Right ventricle myocardium superior (tissue), 1 donor: ENCODE data around the gene RPL18. TPM values are rescaled to one million over a fixed set of nuclear protein-coding genes. Genes with fewer than 3 reads are reported as not detected.
"Not testable (repeated sequence)": the region's sequence is repeated elsewhere in the genome, so short reads cannot be mapped to it uniquely, and the experiment has no call there.

ENCODE experiments used
- ATAC-seq: fragments of 200-7000 bp; cut with Tn5 transposase; one replicate; pipeline ENCODE4 v1.9.1; 2020; ENCODE audit warnings: mild to moderate bottlenecking; ENCODE audit not compliant: poor library complexity
- DNase-seq: peaks from one replicate; pipeline ENCODE4 v3.0.0-alpha.2; 2020
- intact Hi-C: fragments of 100-400 bp; cut with DNase I; formaldehyde crosslinking; loops from one replicate; pipeline ENCODE4 v1.11.2; 2022
- total RNA-seq: library from RNA; stranded (reverse); fragmentation: NEBNext Ultra II Directional; extraction: Animal tissue kit (Norgen Biotek cat#: 25700); gene quantifications from one replicate; pipeline ENCODE4 v1.2.1, GENCODE V29; 2021
- donor health status: DM: no; HTN: yes; CAD: no; lungs with severe emphysema.

The RPL18 gene
- total RNA-seq, 1 donor from 2014 or later = 526 TPM

GRCh38 chr19:48600679-48601417 is 18.1 kb downstream of the RPL18 start:
- intact Hi-C loops = no loop called here
- DNase-seq = no peak
- ATAC-seq = no peak

GRCh38 chr19:48598996-48599700 is 19.8 kb downstream of the RPL18 start:
- no peak for DNase-seq
- intact Hi-C loops = no loop called here
- ATAC-seq = no peak

GRCh38 chr19:48596679-48597465 is 22.1 kb downstream of the RPL18 start:
- DNase-seq (no peak), ATAC-seq (no peak)
- intact Hi-C loops = no loop called here

- intact Hi-C loops = no loop called here
- ATAC-seq (no peak), DNase-seq (no peak)
Measured at GRCh38 chr19:48596237-48596636, 22.7 kb downstream of the RPL18 start.

GRCh38 chr19:48595833-48596232 is 23.1 kb downstream of the RPL18 start:
- DNase-seq (no peak), ATAC-seq (no peak)
- intact Hi-C loops = no loop called here

- ATAC-seq = no peak
- no peak for DNase-seq
- intact Hi-C loops = no loop called here
Measured at GRCh38 chr19:48595171-48595570, 23.8 kb downstream of the RPL18 start.

GRCh38 chr19:48591021-48591420 is 28.0 kb downstream of the RPL18 start:
- intact Hi-C loops = no loop called here
- DNase-seq (no peak), ATAC-seq (no peak)

- peak; percentile 97 for DNase-seq
- intact Hi-C loops = loop anchor here (5.0 kb wide), 1 partner anchor 97 kb away; no protein-coding TSS in a partner anchor
- ATAC-seq = peak; percentile 92
Measured at GRCh38 chr19:48588670-48589401, 30.1 kb downstream of the RPL18 start.

- intact Hi-C loops = loop anchor here (5.0 kb wide), 1 partner anchor 95 kb away; no protein-coding TSS in a partner anchor
- ATAC-seq (no peak), DNase-seq (no peak)
Measured at GRCh38 chr19:48587387-48587786, 31.6 kb downstream of the RPL18 start.

GRCh38 chr19:48582168-48582567 is 36.8 kb downstream of the RPL18 start:
- intact Hi-C loops = loop anchor here (5.0 kb wide), 1 partner anchor 75 kb away; no protein-coding TSS in a partner anchor
- DNase-seq = no peak
- no peak for ATAC-seq

- intact Hi-C loops = no loop called here
- ATAC-seq (no peak), DNase-seq (no peak)
Measured at GRCh38 chr19:48578891-48579290, 40.1 kb downstream of the RPL18 start.

- intact Hi-C loops, ATAC-seq, DNase-seq: not testable (repeated sequence)
Measured at GRCh38 chr19:48577908-48578307, 41.1 kb downstream of the RPL18 start.

- intact Hi-C loops = no loop called here
- DNase-seq (no peak), ATAC-seq (no peak)
Measured at GRCh38 chr19:48575931-48576622, 42.9 kb downstream of the RPL18 start.

- ATAC-seq = peak; percentile 45
- intact Hi-C loops = no loop called here
- DNase-seq = peak; percentile 47
Measured at GRCh38 chr19:48573163-48573505, 45.8 kb downstream of the RPL18 start.

GRCh38 chr19:48571378-48572162 is 47.4 kb downstream of the RPL18 start:
- intact Hi-C loops = no loop called here
- DNase-seq (no peak), ATAC-seq (no peak)

GRCh38 chr19:48569814-48570213 is 49.2 kb downstream of the RPL18 start:
- DNase-seq (no peak), ATAC-seq (no peak)
- intact Hi-C loops = no loop called here

GRCh38 chr19:48568345-48568886 is 50.6 kb downstream of the RPL18 start:
- intact Hi-C loops = no loop called here
- ATAC-seq = peak; percentile 98
- DNase-seq = peak; percentile 93
